Body of pancreas (tissue), 4 donors: ENCODE data around the gene SKIC3.

Source experiments
- CTCF ChIP-seq, 7 experiments: fragments of 450-650 bp in 4 of 7; fragments of 200-600 bp in 3 of 7; sonication (generic) in 3 of 7; IDR thresholded peaks; one replicate each; pipeline ENCODE4 v1.5.1; 2016 to 2019; ENCODE audit warnings: antibody characterized with exemption in 7 of 7
- POLR2A ChIP-seq, 3 donors: fragments of 450-650 bp; IDR thresholded peaks; one replicate each; pipeline ENCODE4 v1.6.1; 2016; ENCODE audit warnings: antibody characterized with exemption in 3 of 3, mild to moderate bottlenecking in 2 of 3

GRCh38 chr5:95511606-95512005 is 43.2 kb downstream of the SKIC3 start:
- TF ChIP-seq POLR2A (IDR thresholded peaks at IDR 0.05): no peak
- no peak for TF ChIP-seq CTCF (IDR thresholded peaks at IDR 0.05)
